ENCODE data around the gene DENND6A.
A peak's percentile ranks its signal among the peaks of the same experiment; 100 is the strongest.
"Not testable (repeated sequence)": the region's sequence is repeated elsewhere in the genome, so short reads cannot be mapped to it uniquely, and the experiment has no call there.

The DENND6A gene

GRCh38 chr3:57624801-57625200 is 68.1 kb downstream of the DENND6A start:
- no peak for DNase-seq

GRCh38 chr3:57622362-57622761 is 70.5 kb downstream of the DENND6A start:
- DNase-seq = no peak

- DNase-seq = no peak
These were observed 75.1 kb downstream of the DENND6A start for GRCh38 chr3:57617739-57618138.

DNA sequence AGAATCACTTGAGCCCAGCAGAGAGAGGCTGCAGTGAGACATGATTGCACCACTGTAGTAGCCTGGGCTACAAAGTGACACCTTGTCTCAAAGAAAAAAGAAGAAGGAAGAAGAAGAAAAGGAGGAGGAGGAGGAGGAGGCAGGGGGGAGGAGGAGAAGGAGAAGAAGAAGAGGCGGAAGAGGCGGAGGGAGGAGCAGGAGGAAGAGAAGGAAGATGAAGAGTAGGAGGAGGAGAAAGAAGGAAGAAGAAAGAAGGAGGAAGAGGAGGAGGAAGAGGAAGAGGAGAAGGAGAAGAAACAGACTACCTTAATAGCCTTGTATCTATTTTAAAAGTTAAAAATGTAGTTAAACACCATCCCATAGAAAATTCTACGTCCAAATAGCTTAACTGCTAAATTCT is 76.6 kb downstream of the DENND6A start:
- DNase-seq = no peak

DNA sequence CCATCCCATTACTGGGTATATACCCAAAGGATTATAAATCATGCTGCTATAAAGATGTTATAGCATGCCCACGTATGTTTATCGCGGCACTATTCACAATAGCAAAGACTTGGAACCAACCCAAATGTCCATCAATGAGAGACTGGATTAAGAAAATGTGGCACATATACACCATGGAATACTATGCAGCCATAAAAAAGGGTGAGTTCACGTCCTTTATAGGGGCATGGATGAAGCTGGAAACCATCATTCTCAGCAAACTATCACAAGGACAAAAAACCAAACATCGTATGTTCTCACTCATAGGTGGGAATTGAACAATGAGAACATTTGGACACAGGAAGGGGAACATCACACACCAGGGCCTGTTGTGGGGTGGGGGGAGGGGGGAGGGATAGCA is 81.0 kb downstream of the DENND6A start:
- DNase-seq = not testable (repeated sequence)

- no peak for DNase-seq
These were observed 87.2 kb downstream of the DENND6A start for GRCh38 chr3:57605683-57606082.

- no peak for DNase-seq
These were observed 87.9 kb downstream of the DENND6A start for GRCh38 chr3:57604971-57605370.

DNA sequence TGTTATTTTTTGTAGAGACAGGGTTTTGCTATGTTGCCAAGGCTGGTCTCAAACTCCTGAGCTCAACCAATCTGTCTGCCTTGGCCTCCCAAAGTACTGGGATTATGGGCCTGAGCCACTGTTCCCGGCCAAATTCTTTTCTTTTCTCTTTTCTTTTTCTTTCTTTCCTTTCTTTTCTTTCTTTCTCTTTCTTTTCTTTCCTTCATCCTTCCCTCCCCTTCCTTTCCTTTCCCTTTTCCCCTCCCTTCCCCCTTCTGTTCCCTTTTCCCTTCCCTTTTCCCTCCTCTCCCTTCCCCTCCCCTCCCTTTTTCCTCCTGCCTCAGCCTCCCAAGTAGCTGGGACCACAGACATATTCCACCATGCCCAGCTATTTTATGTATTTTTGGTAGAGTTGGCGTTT is 92.7 kb downstream of the DENND6A start:
- no peak for DNase-seq

- no peak for DNase-seq
These were observed 94.0 kb downstream of the DENND6A start for GRCh38 chr3:57598765-57599360.

DNA sequence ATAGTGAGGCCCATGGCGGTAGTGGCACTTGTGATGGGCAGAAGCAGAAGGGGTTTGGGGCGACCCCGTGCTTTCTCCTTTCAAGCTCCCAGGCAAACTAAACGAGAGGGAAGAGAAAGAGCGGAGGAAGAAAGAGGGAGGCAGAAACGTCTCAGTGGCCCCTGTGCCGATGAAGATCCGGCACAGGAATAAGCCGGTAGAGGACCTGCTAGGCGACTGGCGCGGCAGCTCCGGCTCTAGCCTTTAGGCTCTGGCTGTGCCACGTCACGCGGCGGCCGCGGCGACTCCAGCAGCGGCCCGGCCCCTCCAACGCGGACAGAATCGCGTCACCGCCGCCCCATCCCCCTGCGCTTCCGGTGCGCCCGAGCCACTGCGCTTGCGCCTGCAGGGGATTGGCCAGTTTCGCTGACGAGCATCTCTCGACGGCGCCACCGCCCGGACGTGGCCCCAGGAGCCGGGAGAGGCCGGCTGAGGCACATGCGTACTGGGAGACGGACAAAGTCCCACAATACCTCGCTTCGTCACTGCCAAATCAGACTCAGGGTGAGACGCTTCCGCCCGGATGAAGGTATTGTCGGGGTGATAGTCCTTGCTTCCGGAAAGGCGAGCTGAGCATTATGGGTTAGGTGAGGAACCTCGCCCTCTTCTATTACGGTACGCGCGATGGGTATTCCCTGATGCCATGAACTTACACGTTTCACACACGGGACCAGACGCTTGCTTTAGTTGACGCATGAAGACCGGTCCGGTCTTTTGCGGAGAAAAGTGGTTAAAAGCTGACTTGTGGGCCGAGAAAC is 95.6 kb downstream of the DENND6A start, which contains the start of gene ARF4:
ARF4 (minus strand) TSS at position 218 of the 797 bp plus-strand sequence; CDS start at position 14, 204 bp downstream.
- DNase-seq = peak; percentile 89

- no peak for DNase-seq
These were observed 96.3 kb downstream of the DENND6A start for GRCh38 chr3:57596495-57597126.

- no peak for DNase-seq
These were observed 98.3 kb downstream of the DENND6A start for GRCh38 chr3:57594576-57594975.

- no peak for DNase-seq
These were observed 98.7 kb downstream of the DENND6A start for GRCh38 chr3:57594144-57594543.

DNA sequence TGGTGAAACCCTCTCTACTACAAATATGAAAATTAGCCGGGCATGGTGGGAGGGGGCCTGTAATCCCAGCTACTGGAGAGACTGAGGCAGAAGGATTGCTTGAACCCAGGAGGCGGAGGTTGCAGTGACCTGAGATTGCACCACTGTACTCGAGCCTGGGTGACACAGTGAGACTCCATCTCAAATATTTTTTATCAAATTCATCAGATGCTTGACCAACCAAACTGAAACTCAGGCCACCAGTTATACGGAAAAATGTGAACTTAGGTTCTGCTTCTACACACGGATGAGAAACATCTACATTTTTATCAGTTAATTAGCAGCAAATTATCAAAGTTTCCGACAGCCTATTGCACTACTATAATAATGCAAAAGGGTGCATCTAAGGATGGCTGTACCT is 100.6 kb downstream of the DENND6A start:
- no peak for DNase-seq

DNA sequence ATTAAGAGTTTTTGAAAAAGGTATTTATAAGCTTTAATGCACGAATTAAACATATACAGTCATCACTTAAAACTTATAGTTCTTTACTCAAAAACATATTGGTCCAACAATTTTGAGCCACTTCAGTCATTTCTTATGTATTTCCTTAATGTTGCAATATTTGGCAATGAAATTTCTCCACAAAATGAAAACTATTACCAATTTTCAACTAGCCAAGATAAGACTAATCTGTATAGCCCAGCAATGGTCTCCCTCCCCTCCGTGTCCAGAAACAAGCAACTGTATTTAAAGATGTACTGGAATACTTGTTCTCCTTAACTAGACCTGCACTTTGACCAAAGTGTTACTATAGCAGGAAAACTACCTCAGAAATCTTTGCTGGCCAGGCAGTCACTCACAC is 105.0 kb downstream of the DENND6A start:
- no peak for DNase-seq

GRCh38 chr3:57586778-57587177 is 106.1 kb downstream of the DENND6A start:
- no peak for DNase-seq

DNA sequence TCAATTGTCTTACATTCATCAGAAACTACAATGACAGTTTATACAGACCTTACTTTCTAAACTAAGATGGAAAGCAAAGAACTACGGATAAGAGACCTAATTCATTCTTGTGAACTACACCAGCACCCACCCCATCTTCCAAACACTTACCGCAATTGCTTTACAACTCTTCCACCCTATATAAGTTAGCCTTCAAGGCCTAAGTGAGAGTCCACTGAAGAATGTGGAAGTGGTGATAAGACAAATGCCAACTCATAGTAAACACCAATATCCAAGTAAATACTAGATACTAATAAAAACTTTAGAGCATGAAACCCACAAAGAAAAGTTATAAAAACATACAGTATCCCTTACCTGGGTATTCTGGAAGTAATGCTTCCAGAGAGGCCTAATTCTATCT is 109.3 kb downstream of the DENND6A start:
- no peak for DNase-seq

DNA sequence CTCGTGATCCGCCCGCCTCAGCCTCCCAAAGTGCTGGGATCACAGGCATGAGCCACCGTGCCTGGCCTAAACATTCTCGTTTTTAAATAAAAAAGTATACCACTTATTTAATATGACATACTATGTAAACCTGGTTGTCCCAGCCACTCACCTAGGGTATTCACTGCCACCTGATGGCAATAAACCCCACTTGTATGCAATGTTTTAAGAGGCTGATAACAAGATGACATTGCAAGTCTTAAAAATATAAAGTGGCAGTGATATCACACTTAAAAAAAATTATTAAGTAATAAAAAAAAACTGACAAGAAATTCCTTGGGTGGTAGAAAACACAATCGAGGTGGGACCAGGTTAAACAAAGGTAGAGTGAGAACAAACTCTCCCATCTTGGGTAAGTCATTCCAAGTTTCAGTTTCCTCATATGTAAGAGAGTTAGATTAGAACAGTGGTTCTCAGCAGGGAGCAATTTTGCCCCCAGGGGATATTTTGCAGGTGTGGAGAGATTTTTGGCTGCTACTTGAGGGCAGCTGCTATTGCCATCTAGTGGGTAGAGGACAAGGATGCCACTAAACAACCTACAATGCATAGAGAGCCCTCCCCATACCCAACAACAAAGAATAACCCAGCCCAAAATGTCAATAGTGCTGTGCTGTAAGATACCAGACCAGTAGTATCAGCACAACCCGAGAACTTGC is 110.3 kb downstream of the DENND6A start:
- no peak for DNase-seq

- no peak for DNase-seq
These were observed 115.1 kb downstream of the DENND6A start for GRCh38 chr3:57577801-57578200.

DNA sequence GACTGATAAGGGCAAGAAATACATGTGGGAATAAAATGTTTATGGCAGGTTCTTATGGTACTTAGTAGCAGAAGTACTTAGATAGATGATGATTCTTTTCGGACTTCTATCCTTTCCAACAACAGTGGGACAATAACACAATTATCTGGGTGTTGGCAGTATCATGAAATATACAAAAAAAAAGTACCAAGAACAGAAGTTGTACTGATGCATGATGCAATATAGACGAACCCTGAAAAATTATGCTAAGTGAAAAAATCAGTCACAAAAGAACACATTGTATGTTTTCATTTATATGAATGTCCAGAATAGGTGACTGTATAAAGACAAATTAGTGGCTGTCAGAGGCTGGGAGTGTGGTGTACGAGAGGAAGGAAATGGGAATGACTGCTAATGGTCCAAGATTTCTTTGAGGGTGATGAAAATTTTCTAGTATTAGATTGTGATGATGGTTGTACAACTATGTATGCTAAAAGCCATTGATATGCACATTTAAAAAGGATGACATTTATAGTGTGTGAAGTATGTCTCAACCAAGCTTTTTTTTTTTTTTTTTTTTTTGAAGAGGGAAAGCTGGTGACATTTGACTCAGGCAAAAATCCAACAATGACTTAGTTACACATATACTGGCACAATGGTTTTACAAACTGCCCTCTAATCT is 116.8 kb downstream of the DENND6A start:
- no peak for DNase-seq

Data from NCI-H1694 treated with DMSO at 0.1 percent for 48 hours (cell line).